Measurements from ENCODE around the gene PRXL2B.
A peak's percentile ranks its signal among the peaks of the same experiment; 100 is the strongest.
"Not testable (repeated sequence)": the region's sequence is repeated elsewhere in the genome, so short reads cannot be mapped to it uniquely, and the experiment has no call there.

PRXL2B gene

GRCh38 chr1:2546515-2547209, 39.9 kb upstream of the PRXL2B start:
- TF ChIP-seq ZFX (IDR thresholded peaks at IDR 0.05), result peak; percentile 53
- TF ChIP-seq, protein P1, sequence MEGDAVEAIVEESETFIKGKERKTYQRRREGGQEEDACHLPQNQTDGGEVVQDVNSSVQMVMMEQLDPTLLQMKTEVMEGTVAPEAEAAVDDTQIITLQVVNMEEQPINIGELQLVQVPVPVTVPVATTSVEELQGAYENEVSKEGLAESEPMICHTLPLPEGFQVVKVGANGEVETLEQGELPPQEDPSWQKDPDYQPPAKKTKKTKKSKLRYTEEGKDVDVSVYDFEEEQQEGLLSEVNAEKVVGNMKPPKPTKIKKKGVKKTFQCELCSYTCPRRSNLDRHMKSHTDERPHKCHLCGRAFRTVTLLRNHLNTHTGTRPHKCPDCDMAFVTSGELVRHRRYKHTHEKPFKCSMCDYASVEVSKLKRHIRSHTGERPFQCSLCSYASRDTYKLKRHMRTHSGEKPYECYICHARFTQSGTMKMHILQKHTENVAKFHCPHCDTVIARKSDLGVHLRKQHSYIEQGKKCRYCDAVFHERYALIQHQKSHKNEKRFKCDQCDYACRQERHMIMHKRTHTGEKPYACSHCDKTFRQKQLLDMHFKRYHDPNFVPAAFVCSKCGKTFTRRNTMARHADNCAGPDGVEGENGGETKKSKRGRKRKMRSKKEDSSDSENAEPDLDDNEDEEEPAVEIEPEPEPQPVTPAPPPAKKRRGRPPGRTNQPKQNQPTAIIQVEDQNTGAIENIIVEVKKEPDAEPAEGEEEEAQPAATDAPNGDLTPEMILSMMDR (conservative IDR thresholded peaks at IDR 0.05), result no peak
- H3K27ac ChIP-seq, result peak overlapping the region; percentile 92

DNA sequence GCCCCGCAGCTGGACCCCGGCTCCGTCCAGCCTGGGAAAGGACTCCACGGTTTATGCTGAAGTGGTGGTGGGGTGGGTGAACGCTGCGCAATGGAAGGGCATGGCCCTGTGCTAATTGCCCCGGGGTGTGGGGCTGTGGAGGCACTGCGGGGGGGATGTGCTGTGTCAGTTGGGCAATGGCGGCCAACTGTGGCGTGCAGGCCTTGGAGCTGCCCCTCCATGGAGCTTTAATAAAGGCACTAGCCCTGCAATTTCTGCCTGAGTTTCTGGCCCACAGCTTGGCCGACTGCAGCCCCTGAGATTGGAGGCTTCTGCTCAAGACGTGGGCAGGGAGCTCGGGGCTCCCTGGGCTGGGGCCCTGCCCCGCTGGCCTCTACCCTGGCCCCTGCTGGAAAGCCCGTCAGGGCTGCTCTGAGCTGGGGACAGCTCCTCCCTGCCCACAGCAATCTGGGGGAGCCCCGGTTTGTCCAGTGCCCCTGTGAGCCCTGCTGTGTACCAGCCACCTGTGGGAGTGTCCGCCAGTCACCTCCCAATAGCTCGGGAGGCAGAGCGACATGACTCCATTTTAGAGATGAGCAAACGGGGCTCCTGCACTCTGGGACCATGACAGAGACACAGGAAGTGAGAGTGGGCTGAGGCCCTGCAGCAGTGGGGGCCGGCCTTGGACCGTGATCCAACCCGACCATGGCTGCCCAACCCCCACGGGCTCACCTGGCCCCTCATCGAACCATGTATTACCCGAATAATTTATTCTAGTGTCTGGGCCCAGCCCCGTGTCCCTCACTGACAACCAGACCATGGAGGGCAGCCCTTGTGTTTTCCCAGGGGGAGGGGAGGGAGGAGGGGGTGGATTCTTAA, 39.1 kb upstream of the PRXL2B start:
- H3K27ac ChIP-seq, result peak overlapping the region; percentile 92
- no peak for TF ChIP-seq ZFX (IDR thresholded peaks at IDR 0.05)
- TF ChIP-seq, protein P1 (conservative IDR thresholded peaks at IDR 0.05), result 0 out of 2 replicates have a peak, but pooled peaks have one; percentile 55

DNA sequence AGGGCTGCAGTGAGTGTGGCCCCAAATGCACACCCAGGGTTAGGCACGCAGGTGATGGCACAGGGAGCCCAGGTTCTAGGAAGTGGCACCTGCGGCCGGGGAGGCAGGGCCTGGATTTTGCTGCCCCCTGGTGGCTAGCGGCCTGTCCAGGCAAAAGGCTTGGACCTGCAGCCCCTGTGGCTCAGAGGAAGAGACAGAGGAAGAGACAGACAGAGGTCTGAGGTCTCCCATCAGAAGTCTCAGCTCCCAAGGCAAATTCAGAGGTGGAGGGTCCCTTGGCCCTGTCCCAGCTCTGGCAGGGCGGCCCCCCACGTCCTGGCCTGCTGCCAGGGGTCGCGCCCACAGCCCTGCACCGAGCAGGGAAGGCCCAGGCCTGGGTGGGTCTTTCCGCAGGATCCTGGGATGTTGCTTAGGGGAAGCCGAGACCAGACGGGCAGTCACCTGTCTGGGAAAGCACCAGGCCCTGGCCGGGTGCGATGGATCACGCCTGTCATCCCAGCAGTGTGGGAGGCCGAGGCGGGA, 38.4 kb upstream of the PRXL2B start:
- peak overlapping the region; percentile 92 for H3K27ac ChIP-seq
- TF ChIP-seq, protein P1 (conservative IDR thresholded peaks at IDR 0.05), result peak; percentile 99
- no peak for TF ChIP-seq ZFX (IDR thresholded peaks at IDR 0.05)

DNA sequence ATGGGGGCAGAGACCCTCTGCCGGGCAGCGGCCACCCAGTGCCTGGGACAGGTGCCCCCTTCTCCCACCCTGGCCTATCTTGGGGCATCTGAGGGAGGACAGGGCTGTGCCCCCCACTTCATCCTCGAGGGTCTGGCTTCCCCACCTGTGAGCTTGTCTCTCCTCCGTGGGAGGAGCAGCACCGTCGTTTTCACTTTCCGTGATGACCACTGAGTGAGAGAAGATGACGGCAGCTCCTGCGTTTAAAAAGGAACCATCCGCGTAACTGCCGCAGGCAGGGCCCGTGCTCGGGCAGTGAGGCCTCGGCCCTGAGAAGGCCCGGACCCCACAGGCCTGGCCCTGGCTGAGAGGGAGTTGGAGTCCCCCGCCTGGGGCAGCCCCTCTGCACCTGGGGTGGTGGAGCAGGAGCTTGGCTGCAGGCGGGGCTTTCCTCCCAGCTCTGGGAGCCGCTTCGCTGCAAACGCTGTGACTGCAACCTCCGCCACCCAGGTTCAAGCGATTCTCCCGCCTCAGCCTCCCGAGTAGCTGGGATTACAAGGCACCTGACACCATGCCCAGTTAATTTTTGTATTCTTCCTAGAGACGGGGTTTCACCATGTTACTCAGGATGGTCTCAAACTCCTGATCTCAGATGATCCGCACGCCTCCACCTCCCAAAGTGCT, 37.1 kb upstream of the PRXL2B start:
- H3K27ac ChIP-seq, result peak overlapping the region; percentile 92

DNA sequence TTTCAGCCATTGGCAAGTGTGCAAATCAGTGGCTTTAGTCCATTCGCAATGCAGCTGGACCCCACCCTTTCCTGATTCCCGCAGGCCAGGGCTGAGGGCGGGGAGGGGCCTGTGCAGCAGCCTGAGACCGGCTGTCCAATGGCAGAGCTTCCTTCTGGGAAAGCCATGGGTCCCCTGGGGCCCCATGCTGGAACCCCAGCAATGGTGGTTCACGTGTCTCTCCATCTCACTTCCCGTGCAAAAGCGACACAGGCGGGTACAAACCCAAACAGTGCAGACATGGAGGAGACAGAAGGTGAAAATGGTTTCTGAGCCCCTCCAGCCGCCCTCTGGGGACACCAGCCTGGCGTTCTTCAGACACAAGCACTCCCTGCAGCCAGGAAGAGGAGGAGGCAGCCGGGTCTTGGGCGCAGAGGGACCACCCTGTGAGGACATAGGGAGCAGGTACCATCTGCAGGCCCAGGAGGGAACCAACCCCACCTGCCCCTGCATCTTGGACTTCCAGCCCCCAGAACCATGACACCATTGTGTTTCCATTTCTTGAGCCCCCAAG, 36.2 kb upstream of the PRXL2B start:
- H3K27ac ChIP-seq, result not testable (repeated sequence)

DNA sequence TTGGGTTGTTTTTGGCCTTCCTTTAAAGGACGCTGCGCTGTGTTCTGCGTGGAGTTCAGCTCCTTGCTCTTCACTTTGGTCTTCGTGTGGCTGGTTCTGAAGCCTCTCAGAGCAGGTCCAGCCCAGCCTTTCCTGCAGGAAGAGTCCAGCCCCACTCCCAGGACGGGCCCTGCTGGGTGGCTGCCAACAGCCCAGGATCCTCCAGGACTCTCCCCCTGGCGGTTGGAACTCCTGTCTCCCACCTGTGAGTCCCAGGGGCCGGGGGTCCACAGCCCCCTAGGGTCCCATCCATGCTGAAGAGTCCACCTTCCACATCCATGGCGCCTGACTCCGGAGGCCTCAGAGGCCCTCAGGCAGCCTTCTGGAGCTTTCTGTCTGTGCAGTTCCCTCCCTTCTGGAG, 35.0 kb upstream of the PRXL2B start:
- not testable (repeated sequence) for H3K27ac ChIP-seq

GRCh38 chr1:2552189-2552588, 34.4 kb upstream of the PRXL2B start:
- TF ChIP-seq ZFX (IDR thresholded peaks at IDR 0.05), result no peak
- TF ChIP-seq, protein P1 (conservative IDR thresholded peaks at IDR 0.05), result no peak
- no peak overlapping the region for H3K27ac ChIP-seq

DNA sequence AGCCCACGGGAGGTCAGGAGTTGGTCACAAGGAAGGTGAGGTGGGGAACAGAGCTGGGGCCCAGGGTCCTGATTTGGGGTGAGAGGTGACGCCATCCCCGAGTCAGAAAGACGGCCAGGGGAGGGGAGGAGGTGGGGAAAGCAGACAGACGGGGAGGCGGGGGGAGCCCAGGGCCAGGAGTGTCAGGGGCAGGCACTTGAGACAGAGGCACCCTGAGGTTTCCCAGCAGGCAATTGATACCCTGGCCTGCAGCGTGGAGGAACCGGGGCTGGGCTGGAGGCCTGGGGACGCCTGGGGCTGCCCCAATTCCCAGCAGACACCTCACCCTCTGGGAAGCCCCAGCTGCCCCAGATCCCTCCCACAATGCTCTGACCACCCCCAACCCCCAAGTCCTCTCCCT, 33.5 kb upstream of the PRXL2B start:
- H3K27ac ChIP-seq, result not testable (repeated sequence)

DNA sequence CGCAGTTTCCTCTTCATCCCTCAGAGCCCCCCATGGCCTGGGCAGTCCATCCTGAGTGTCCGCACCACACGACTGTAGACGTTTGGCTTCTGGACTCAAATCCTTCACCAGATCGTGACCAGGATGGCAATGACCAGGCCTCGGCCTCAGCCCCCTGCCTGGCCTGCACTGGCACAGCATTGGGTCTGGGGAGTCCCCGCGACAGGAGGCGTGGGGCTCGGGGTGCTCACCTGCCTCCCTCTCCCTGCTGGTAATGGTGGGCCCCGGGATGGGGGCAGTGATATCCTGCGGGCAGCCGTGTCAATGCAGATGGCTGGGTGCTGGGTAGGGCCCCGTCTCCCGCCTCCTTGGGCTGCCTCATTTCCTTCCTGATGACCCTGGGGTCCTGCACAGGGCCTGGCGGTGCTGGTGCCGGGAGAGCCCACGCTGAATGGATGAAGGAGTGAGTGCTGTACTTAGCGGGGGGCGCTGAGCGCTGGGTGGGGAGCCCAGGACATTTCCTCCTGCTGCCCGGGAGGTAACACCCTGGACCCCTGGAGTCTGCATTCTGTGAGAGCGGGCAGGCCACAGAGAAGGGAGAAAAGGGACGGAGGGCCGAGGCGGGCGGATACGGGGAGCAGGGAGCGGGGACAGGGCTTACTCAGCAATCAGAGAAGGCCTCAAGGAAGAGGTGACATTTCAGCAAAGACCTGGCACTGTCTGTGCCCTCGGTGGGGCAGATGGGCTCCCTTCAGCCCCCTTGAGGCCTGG, 32.5 kb upstream of the PRXL2B start:
- TF ChIP-seq, protein P1 (conservative IDR thresholded peaks at IDR 0.05), result no peak
- TF ChIP-seq ZFX (IDR thresholded peaks at IDR 0.05), result no peak
- no peak overlapping the region for H3K27ac ChIP-seq

Data from C4-2B (cell line).